ENCODE data around the gene KLHDC3.
A peak's percentile ranks its signal among the peaks of the same experiment; 100 is the strongest.

Gene KLHDC3

GRCh38 chr6:43053545-43054205 lies 39.6 kb downstream of the KLHDC3 start, which contains the start of gene CUL7:
CUL7 (minus strand) TSS chr6:43053851; CDS start chr6:43052788, 1,063 bp downstream.
- H3K4me1 ChIP-seq (ENCODE audit: control insufficient read depth, insufficient read depth, low read length, poor library complexity, severe bottlenecking), result peaks cover 23% of the 10 kb centered on the region
- peak; percentile 79 to 84 (median 82) for DNase-seq
- H3K27ac ChIP-seq (ENCODE audit: insufficient read depth, low read length, poor library complexity, severe bottlenecking), result peak within 1 kb of the TSS; percentile 79
- no peaks in the 10 kb centered on the region for H3K27me3 ChIP-seq (replicated peaks; ENCODE audit: control insufficient read depth, insufficient read depth, low read length, poor library complexity, severe bottlenecking)
- peaks cover 23% of the 10 kb centered on the region for H3K36me3 ChIP-seq (ENCODE audit: control insufficient read depth, insufficient read depth, low read length)
- peak within 1 kb of the TSS; percentile 71 for H3K4me3 ChIP-seq (ENCODE audit: insufficient read depth, low read depth, low read length, poor library complexity, severe bottlenecking)
- no peaks in the 10 kb centered on the region for H3K9me3 ChIP-seq (ENCODE audit: control insufficient read depth, low read length)

DNA sequence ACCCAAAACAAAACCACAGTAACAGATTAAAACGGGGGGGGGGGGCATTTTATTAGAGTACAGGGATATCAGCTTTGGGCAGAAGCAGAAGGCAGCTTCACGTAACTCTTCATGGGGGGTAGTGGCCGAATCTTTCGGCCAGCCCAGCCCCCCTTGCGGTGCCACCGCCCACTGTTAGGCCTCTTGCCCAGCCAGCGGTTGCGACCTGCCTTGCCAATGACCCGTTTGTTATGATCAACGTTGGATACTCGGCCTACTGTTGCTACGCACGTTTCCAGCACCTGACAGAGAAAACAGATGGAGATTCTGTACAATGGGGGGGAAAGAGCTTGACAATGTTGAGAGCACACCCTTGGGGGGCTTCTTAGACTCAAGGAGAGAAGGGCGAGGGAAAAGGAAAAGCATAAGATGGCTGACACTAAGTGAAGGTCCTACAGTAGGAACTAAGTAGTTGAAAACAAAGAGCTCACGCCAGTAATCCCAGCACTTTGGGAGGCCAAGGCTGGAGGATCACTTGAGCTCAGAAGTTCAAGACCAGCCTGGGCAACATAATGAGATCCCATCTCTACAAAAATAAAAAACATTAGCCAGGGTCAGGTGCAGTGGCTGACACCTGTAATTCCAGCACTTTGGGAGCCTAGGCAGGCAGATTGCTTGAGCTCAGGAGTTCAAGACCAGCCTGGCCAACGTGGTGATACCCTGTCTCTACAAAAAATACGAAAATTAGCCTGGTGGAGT lies 40.3 kb downstream of the KLHDC3 start:
- DNase-seq, result no peak
- H3K36me3 ChIP-seq (ENCODE audit: control insufficient read depth, insufficient read depth, low read length), result peaks cover 18% of the 10 kb centered on the region
- H3K4me3 ChIP-seq (ENCODE audit: insufficient read depth, low read depth, low read length, poor library complexity, severe bottlenecking), result peak overlapping the region; percentile 71
- H3K4me1 ChIP-seq (ENCODE audit: control insufficient read depth, insufficient read depth, low read length, poor library complexity, severe bottlenecking), result peaks cover 28% of the 10 kb centered on the region
- H3K27ac ChIP-seq (ENCODE audit: insufficient read depth, low read length, poor library complexity, severe bottlenecking), result peak overlapping the region; percentile 79
- H3K9me3 ChIP-seq (ENCODE audit: control insufficient read depth, low read length), result no peaks in the 10 kb centered on the region
- no peaks in the 10 kb centered on the region for H3K27me3 ChIP-seq (replicated peaks; ENCODE audit: control insufficient read depth, insufficient read depth, low read length, poor library complexity, severe bottlenecking)

DNA sequence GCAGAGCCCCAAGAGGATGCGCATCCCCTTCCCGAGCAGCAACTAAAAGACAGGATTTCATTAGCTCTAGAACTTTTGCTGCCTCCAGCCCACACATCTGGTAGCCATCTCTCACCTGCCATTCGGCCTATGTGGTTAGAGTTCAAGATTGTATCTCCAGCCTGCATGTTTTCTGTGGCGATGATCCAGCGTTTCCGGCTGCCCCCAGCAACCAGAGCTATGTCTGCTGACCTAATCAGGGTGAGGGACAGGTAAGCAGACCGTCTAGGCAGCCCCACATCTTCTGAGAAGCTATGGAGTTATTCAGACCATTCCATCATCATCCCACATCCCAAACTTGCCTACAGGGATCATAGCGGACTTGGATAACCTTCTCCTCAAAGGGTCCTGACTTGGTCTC lies 41.9 kb downstream of the KLHDC3 start:
- Histone ChIP-seq H3K27me3 (replicated peaks; ENCODE audit: control insufficient read depth, insufficient read depth, low read length, poor library complexity, severe bottlenecking) (no peaks in the 10 kb centered on the region), H3K9me3 (ENCODE audit: control insufficient read depth, low read length) (no peaks in the 10 kb centered on the region), H3K4me1 (ENCODE audit: control insufficient read depth, insufficient read depth, low read length, poor library complexity, severe bottlenecking) (peaks cover 37% of the 10 kb centered on the region), H3K36me3 (ENCODE audit: control insufficient read depth, insufficient read depth, low read length) (peaks cover 12% of the 10 kb centered on the region), H3K27ac (ENCODE audit: insufficient read depth, low read length, poor library complexity, severe bottlenecking) (no peak overlapping the region), H3K4me3 (ENCODE audit: insufficient read depth, low read depth, low read length, poor library complexity, severe bottlenecking) (no peak overlapping the region)
- DNase-seq, result no peak

DNA sequence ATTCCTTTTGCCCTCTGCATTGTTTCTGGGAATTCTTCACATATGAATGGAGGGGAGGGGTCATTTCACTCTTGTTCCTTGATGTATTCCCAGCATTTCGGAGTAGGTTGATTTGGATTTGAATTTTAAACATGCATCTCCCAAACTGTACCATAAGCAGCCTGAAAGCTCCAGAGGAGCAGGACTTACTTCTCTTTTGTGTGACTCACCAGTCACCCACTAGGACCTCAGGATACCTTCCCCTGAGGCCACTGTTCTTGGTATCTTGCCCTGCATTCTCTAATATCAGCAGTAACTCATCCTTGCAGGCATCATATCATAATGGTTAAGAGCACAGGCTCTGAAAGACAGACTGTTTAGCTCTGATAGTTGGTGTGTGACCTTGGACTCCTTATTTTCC lies 44.5 kb downstream of the KLHDC3 start:
- Histone ChIP-seq H3K4me1 (ENCODE audit: control insufficient read depth, insufficient read depth, low read length, poor library complexity, severe bottlenecking) (peaks cover 26% of the 10 kb centered on the region), H3K9me3 (ENCODE audit: control insufficient read depth, low read length) (no peaks in the 10 kb centered on the region), H3K27ac (ENCODE audit: insufficient read depth, low read length, poor library complexity, severe bottlenecking) (peak overlapping the region; percentile 89), H3K36me3 (ENCODE audit: control insufficient read depth, insufficient read depth, low read length) (peaks cover 17% of the 10 kb centered on the region), H3K4me3 (ENCODE audit: insufficient read depth, low read depth, low read length, poor library complexity, severe bottlenecking) (peak overlapping the region; percentile 97), H3K27me3 (replicated peaks; ENCODE audit: control insufficient read depth, insufficient read depth, low read length, poor library complexity, severe bottlenecking) (no peaks in the 10 kb centered on the region)
- DNase-seq, result no peak

GRCh38 chr6:43059168-43060033 lies 45.4 kb downstream of the KLHDC3 start, which contains the start of the genes KLC4 and MRPL2:
KLC4 (plus strand) TSS chr6:43059631; CDS start chr6:43061336, 1,705 bp downstream.
MRPL2 (minus strand) TSS chr6:43059434; CDS start chr6:43059381, 53 bp downstream.
- peak within 1 kb of the TSS; percentile 89 for H3K27ac ChIP-seq (ENCODE audit: insufficient read depth, low read length, poor library complexity, severe bottlenecking)
- DNase-seq, result peak; percentile 93 to 98 (median 96)
- H3K4me1 ChIP-seq (ENCODE audit: control insufficient read depth, insufficient read depth, low read length, poor library complexity, severe bottlenecking), result peaks cover 22% of the 10 kb centered on the region
- H3K27me3 ChIP-seq (replicated peaks; ENCODE audit: control insufficient read depth, insufficient read depth, low read length, poor library complexity, severe bottlenecking), result no peaks in the 10 kb centered on the region
- H3K9me3 ChIP-seq (ENCODE audit: control insufficient read depth, low read length), result no peaks in the 10 kb centered on the region
- H3K36me3 ChIP-seq (ENCODE audit: control insufficient read depth, insufficient read depth, low read length), result peaks cover 17% of the 10 kb centered on the region
- peak within 1 kb of the TSS; percentile 97 for H3K4me3 ChIP-seq (ENCODE audit: insufficient read depth, low read depth, low read length, poor library complexity, severe bottlenecking)

- Histone ChIP-seq H3K4me3 (ENCODE audit: insufficient read depth, low read depth, low read length, poor library complexity, severe bottlenecking) (peak overlapping the region; percentile 97), H3K27ac (ENCODE audit: insufficient read depth, low read length, poor library complexity, severe bottlenecking) (peak overlapping the region; percentile 89), H3K9me3 (ENCODE audit: control insufficient read depth, low read length) (no peaks in the 10 kb centered on the region), H3K4me1 (ENCODE audit: control insufficient read depth, insufficient read depth, low read length, poor library complexity, severe bottlenecking) (peaks cover 22% of the 10 kb centered on the region), H3K27me3 (replicated peaks; ENCODE audit: control insufficient read depth, insufficient read depth, low read length, poor library complexity, severe bottlenecking) (no peaks in the 10 kb centered on the region), H3K36me3 (ENCODE audit: control insufficient read depth, insufficient read depth, low read length) (peaks cover 17% of the 10 kb centered on the region)
- DNase-seq, result no peak
These were observed 46.1 kb downstream of the KLHDC3 start for GRCh38 chr6:43060034-43060754.

GRCh38 chr6:43060755-43061633 lies 46.9 kb downstream of the KLHDC3 start:
- no peak for DNase-seq
- no peak overlapping the region for H3K4me3 ChIP-seq (ENCODE audit: insufficient read depth, low read depth, low read length, poor library complexity, severe bottlenecking)
- peaks cover 15% of the 10 kb centered on the region for H3K36me3 ChIP-seq (ENCODE audit: control insufficient read depth, insufficient read depth, low read length)
- H3K9me3 ChIP-seq (ENCODE audit: control insufficient read depth, low read length), result no peaks in the 10 kb centered on the region
- H3K27me3 ChIP-seq (replicated peaks; ENCODE audit: control insufficient read depth, insufficient read depth, low read length, poor library complexity, severe bottlenecking), result no peaks in the 10 kb centered on the region
- H3K4me1 ChIP-seq (ENCODE audit: control insufficient read depth, insufficient read depth, low read length, poor library complexity, severe bottlenecking), result peaks cover 22% of the 10 kb centered on the region
- no peak overlapping the region for H3K27ac ChIP-seq (ENCODE audit: insufficient read depth, low read length, poor library complexity, severe bottlenecking)

DNA sequence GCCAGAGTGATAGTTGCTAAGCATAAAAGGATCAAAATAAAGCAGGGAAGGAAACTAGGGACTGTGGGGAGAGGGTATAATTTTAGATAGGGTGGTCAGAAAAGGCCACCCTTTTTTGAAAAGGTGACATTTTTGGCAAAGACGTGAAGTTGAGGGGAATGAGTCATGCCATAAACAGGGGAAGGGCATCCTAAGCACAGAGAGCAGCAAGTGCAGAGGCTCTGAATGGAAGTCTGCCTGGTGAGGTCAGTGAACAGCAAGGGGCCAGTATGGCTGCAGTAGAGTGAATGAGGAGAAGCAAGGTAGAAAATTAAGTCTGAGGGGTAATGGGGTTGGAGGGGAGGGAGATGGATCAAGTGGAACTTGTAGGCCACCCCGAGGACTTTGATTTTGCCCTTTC lies 47.8 kb downstream of the KLHDC3 start:
- Histone ChIP-seq H3K4me1 (ENCODE audit: control insufficient read depth, insufficient read depth, low read length, poor library complexity, severe bottlenecking) (peaks cover 22% of the 10 kb centered on the region), H3K36me3 (ENCODE audit: control insufficient read depth, insufficient read depth, low read length) (peaks cover 11% of the 10 kb centered on the region), H3K9me3 (ENCODE audit: control insufficient read depth, low read length) (no peaks in the 10 kb centered on the region), H3K27ac (ENCODE audit: insufficient read depth, low read length, poor library complexity, severe bottlenecking) (no peak overlapping the region), H3K4me3 (ENCODE audit: insufficient read depth, low read depth, low read length, poor library complexity, severe bottlenecking) (no peak overlapping the region), H3K27me3 (replicated peaks; ENCODE audit: control insufficient read depth, insufficient read depth, low read length, poor library complexity, severe bottlenecking) (no peaks in the 10 kb centered on the region)
- no peak for DNase-seq
